ENCODE results near the gene SEMA7A. TPM values are rescaled to one million over a fixed set of nuclear protein-coding genes. Genes with fewer than 3 reads are reported as not detected.

SEMA7A gene
- total and polyA plus RNA-seq, 2 donors from 2014 or later, result 2.8 to 3.6 TPM

GRCh38 chr15:74375303-74375693, 58.5 kb downstream of the SEMA7A start:
- DNase-seq (peak; percentile 84 to 92 (median 87)), FAIRE-seq (no peak)
- no peaks in the 10 kb centered on the region for H3K9me3 ChIP-seq (ENCODE audit: control insufficient read depth in 2 of 3, insufficient read depth in 1 of 3, low read length in 3 of 3)
- H3K27ac ChIP-seq (ENCODE audit: low read depth in 2 of 2, low read length in 2 of 2), result no peak overlapping the region
- H3K9ac ChIP-seq (ENCODE audit: low read length in 3 of 3), result no peak overlapping the region
- TF ChIP-seq, protein P1, sequence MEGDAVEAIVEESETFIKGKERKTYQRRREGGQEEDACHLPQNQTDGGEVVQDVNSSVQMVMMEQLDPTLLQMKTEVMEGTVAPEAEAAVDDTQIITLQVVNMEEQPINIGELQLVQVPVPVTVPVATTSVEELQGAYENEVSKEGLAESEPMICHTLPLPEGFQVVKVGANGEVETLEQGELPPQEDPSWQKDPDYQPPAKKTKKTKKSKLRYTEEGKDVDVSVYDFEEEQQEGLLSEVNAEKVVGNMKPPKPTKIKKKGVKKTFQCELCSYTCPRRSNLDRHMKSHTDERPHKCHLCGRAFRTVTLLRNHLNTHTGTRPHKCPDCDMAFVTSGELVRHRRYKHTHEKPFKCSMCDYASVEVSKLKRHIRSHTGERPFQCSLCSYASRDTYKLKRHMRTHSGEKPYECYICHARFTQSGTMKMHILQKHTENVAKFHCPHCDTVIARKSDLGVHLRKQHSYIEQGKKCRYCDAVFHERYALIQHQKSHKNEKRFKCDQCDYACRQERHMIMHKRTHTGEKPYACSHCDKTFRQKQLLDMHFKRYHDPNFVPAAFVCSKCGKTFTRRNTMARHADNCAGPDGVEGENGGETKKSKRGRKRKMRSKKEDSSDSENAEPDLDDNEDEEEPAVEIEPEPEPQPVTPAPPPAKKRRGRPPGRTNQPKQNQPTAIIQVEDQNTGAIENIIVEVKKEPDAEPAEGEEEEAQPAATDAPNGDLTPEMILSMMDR (IDR thresholded peaks at IDR 0.05; ENCODE audit: borderline replicate concordance, extremely low read depth, insufficient read depth), result peak; percentile 88
- H3K4me1 ChIP-seq (ENCODE audit: control insufficient read depth in 2 of 3, insufficient read depth in 2 of 3, low read depth in 1 of 3, low read length in 3 of 3), result peaks cover 0 to 12% (median 6%) of the 10 kb centered on the region in 3 donors
- no peaks in the 10 kb centered on the region for H3K27me3 ChIP-seq (ENCODE audit: control insufficient read depth, insufficient read depth, low read length)
- no peaks in the 10 kb centered on the region for H3K36me3 ChIP-seq (ENCODE audit: control insufficient read depth in 2 of 3, insufficient read depth in 3 of 3, low read length in 3 of 3)
- no peak overlapping the region for H3K4me3 ChIP-seq (ENCODE audit: low read length in 3 of 3)
- intact Hi-C loops (cut with DNase I), result loop anchor here (10.0 kb wide), 1 partner anchor 260 kb away; no protein-coding TSS in a partner anchor

- H3K9ac ChIP-seq (ENCODE audit: low read length in 3 of 3), result peak overlapping the region in 1 of 3 donors; percentile 26
Observed at GRCh38 chr15:74374648-74375302, 59.0 kb downstream of the SEMA7A start.

GRCh38 chr15:74373731-74374647, 59.8 kb downstream of the SEMA7A start:
- peak overlapping the region in 2 of 3 donors; percentile 26 to 27 for H3K9ac ChIP-seq (ENCODE audit: low read length in 3 of 3)
- H3K27me3 ChIP-seq (ENCODE audit: control insufficient read depth, insufficient read depth, low read length), result no peaks in the 10 kb centered on the region
- H3K36me3 ChIP-seq (ENCODE audit: control insufficient read depth in 2 of 3, insufficient read depth in 3 of 3, low read length in 3 of 3), result no peaks in the 10 kb centered on the region
- H3K4me1 ChIP-seq (ENCODE audit: control insufficient read depth in 2 of 3, insufficient read depth in 2 of 3, low read depth in 1 of 3, low read length in 3 of 3), result peaks cover 0 to 12% (median 6%) of the 10 kb centered on the region in 3 donors
- peak overlapping the region; percentile 37 to 65 (median 57) for H3K4me3 ChIP-seq (ENCODE audit: low read length in 3 of 3)
- TF ChIP-seq, protein P1 (IDR thresholded peaks at IDR 0.05; ENCODE audit: borderline replicate concordance, extremely low read depth, insufficient read depth), result peak; percentile 91
- H3K9me3 ChIP-seq (ENCODE audit: control insufficient read depth in 2 of 3, insufficient read depth in 1 of 3, low read length in 3 of 3), result no peaks in the 10 kb centered on the region
- no peak overlapping the region for H3K27ac ChIP-seq (ENCODE audit: low read depth in 2 of 2, low read length in 2 of 2)
- intact Hi-C loops (cut with DNase I), result loop anchor here (10.0 kb wide), 1 partner anchor 261 kb away; no protein-coding TSS in a partner anchor
- FAIRE-seq, result no peak
- peak; percentile 94 to 97 (median 96) for DNase-seq

More at GRCh38 chr15:74374648-74375302, 59.0 kb downstream of the SEMA7A start:
- TF ChIP-seq, protein P1 (IDR thresholded peaks at IDR 0.05; ENCODE audit: borderline replicate concordance, extremely low read depth, insufficient read depth), result no peak
- FAIRE-seq, result no peak
- peak in 1 of 5 donors; percentile 34 for DNase-seq
- Histone ChIP-seq H3K27ac (ENCODE audit: low read depth in 2 of 2, low read length in 2 of 2) (no peak overlapping the region), H3K4me1 (ENCODE audit: control insufficient read depth in 2 of 3, insufficient read depth in 2 of 3, low read depth in 1 of 3, low read length in 3 of 3) (peaks cover 0 to 12% (median 6%) of the 10 kb centered on the region in 3 donors), H3K27me3 (ENCODE audit: control insufficient read depth, insufficient read depth, low read length) (no peaks in the 10 kb centered on the region), H3K4me3 (ENCODE audit: low read length in 3 of 3) (peak overlapping the region; percentile 33 to 65 (median 37)), H3K9me3 (ENCODE audit: control insufficient read depth in 2 of 3, insufficient read depth in 1 of 3, low read length in 3 of 3) (no peaks in the 10 kb centered on the region), H3K36me3 (ENCODE audit: control insufficient read depth in 2 of 3, insufficient read depth in 3 of 3, low read length in 3 of 3) (no peaks in the 10 kb centered on the region)
- intact Hi-C loops (cut with DNase I), result loop anchor here (10.0 kb wide), 1 partner anchor 260 kb away; no protein-coding TSS in a partner anchor

Measured in kidney (tissue), 14 donors.